MM.1S (cell line): ENCODE results near the gene PGBD5.

Source experiments
- DNase-seq: peaks from one replicate; pipeline ENCODE4 v3.0.0-alpha.2; 2015
- H2AFZ ChIP-seq: fragments of 300-600 bp; sonication (generic); 2 replicates; pipeline ENCODE4 v1.6.0; 2016; ENCODE audit warnings: antibody characterized with exemption, low read length
- H3F3A ChIP-seq: fragments of 300-600 bp; sonication (generic); 2 replicates; pipeline ENCODE4 v1.6.1; 2016; ENCODE audit warnings: mild to moderate bottlenecking, antibody characterized with exemption, low read length, moderate library complexity, mixed read lengths; ENCODE audit not compliant: insufficient read depth
- H3K27ac ChIP-seq: fragments of 300-600 bp; sonication (generic); 2 replicates; pipeline ENCODE4 v1.5.1; 2016; ENCODE audit warnings: mild to moderate bottlenecking, low read length
- H3K27me3 ChIP-seq: fragments of 300-600 bp; sonication (generic); replicated peaks from 2 replicates; pipeline ENCODE4 v1.6.0; 2016; ENCODE audit warnings: low read length; ENCODE audit not compliant: insufficient read depth
- H3K36me3 ChIP-seq: fragments of 300-600 bp; sonication (generic); replicated peaks from 2 replicates; pipeline ENCODE4 v1.6.1; 2016; ENCODE audit warnings: mild to moderate bottlenecking, low read length, mixed read lengths; ENCODE audit not compliant: insufficient read depth
- H3K4me1 ChIP-seq: fragments of 300-600 bp; sonication (generic); 2 replicates; pipeline ENCODE4 v1.6.1; 2016; ENCODE audit warnings: low read length, mixed read lengths
- H3K4me2 ChIP-seq: fragments of 300-600 bp; sonication (generic); 2 replicates; pipeline ENCODE4 v1.6.0; 2016; ENCODE audit warnings: low read depth, low read length
- H3K4me3 ChIP-seq: fragments of 300-600 bp; sonication (generic); 2 replicates; pipeline ENCODE4 v1.5.1; 2016; ENCODE audit warnings: low read length, mixed read lengths
- H3K79me2 ChIP-seq: fragments of 300-600 bp; sonication (generic); 2 replicates; pipeline ENCODE4 v1.6.1; 2016; ENCODE audit warnings: mixed run types, low read length, mixed read lengths
- H3K9ac ChIP-seq: fragments of 300-600 bp; sonication (generic); 2 replicates; pipeline ENCODE4 v1.6.1; 2016; ENCODE audit warnings: low read length, mixed read lengths
- H3K9me2 ChIP-seq: fragments of 300-600 bp; sonication (generic); replicated peaks from 2 replicates; pipeline ENCODE4 v1.6.1; 2016; ENCODE audit warnings: mild to moderate bottlenecking, low read length, mixed read lengths; ENCODE audit not compliant: insufficient read depth
- H3K9me3 ChIP-seq: fragments of 300-600 bp; sonication (generic); replicated peaks from 2 replicates; pipeline ENCODE4 v1.6.1; 2016; ENCODE audit warnings: mild to moderate bottlenecking, low read length, mixed read lengths; ENCODE audit not compliant: insufficient read depth
- H4K20me1 ChIP-seq: fragments of 300-600 bp; sonication (generic); 2 replicates; pipeline ENCODE4 v1.6.1; 2016; ENCODE audit warnings: mild to moderate bottlenecking, low read length, moderate library complexity, mixed read lengths; ENCODE audit not compliant: insufficient read depth
- EZH2 ChIP-seq: fragments of 300-600 bp; sonication (generic); optimal IDR thresholded peaks from 2 replicates; pipeline ENCODE3; 2017; ENCODE audit warnings: low read depth, mild to moderate bottlenecking, antibody characterized with exemption, low read length, mixed read lengths
- EZH2phosphoT487 ChIP-seq: fragments of 300-600 bp; sonication (generic); IDR thresholded peaks from 2 replicates; pipeline ENCODE4 v1.6.1; 2018; ENCODE audit warnings: antibody characterized with exemption, low read length
- TF ChIP-seq, protein P1 (sequence below): fragments of 300-600 bp; sonication (generic); IDR thresholded peaks from 2 replicates; pipeline ENCODE4 v1.5.1; 2016; ENCODE audit warnings: antibody characterized with exemption, low read length, mixed read lengths

The PGBD5 gene

DNA sequence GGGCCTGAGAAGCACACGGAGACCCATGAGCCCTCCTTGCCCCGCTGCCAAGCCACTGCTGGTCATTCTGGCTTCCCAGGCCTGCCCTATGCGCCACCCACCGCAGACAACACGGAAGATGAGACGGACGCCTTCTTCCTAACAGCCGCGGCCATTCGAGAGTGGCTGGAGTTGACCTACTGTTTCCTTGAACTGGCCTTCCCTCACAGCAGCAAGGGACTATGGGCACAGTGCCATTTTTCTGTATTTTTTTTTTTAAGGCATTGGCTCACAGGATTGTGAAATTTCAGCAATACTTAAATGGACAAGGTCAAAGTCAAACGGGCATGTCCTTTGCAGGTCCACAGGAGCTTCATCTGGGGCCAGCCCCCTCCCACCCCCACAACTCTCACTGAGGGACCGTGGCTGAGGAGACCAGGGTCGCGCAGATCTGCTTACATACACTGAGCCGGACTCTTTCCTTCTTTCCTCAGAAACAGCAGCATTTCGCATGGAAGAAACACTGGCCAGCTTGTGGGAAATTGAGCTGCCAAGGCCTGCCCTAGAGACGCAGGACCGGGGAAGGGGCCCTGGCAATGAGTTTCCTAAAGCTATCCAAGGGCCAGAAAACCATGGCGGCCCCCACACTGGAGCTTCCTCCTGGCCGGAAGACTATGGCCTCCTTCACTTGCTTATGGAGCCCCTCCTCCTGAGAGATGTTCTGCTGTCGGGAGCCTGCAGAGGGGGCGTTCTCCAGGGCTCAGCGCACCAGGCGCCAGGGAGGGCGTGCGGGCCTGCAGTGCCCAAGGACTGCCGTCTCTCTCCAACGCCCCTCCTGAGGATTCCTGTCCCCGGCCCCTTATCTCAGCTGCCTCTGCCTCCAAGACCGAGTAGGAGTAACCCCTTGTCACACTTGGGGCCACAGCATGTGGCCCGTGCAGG lies 98.9 kb downstream of the PGBD5 start:
- no peaks in the 10 kb centered on the region for H3K4me1 ChIP-seq
- H3K79me2 ChIP-seq: no peaks in the 10 kb centered on the region
- no peaks in the 10 kb centered on the region for H3K9me2 ChIP-seq
- H3K36me3 ChIP-seq: no peaks in the 10 kb centered on the region
- no peaks in the 10 kb centered on the region for H3K27me3 ChIP-seq
- H2AFZ ChIP-seq: no peak overlapping the region
- no peak overlapping the region for H3K27ac ChIP-seq
- H3K9me3 ChIP-seq: no peaks in the 10 kb centered on the region
- no peak overlapping the region for H3K4me3 ChIP-seq
- no peak for DNase-seq
- H3K9ac ChIP-seq: no peak overlapping the region
- TF ChIP-seq, protein P1, sequence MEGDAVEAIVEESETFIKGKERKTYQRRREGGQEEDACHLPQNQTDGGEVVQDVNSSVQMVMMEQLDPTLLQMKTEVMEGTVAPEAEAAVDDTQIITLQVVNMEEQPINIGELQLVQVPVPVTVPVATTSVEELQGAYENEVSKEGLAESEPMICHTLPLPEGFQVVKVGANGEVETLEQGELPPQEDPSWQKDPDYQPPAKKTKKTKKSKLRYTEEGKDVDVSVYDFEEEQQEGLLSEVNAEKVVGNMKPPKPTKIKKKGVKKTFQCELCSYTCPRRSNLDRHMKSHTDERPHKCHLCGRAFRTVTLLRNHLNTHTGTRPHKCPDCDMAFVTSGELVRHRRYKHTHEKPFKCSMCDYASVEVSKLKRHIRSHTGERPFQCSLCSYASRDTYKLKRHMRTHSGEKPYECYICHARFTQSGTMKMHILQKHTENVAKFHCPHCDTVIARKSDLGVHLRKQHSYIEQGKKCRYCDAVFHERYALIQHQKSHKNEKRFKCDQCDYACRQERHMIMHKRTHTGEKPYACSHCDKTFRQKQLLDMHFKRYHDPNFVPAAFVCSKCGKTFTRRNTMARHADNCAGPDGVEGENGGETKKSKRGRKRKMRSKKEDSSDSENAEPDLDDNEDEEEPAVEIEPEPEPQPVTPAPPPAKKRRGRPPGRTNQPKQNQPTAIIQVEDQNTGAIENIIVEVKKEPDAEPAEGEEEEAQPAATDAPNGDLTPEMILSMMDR: no peak
- TF ChIP-seq EZH2phosphoT487 (no peak), EZH2 (no peak)
- H3F3A ChIP-seq: no peaks in the 10 kb centered on the region
- no peaks in the 10 kb centered on the region for H4K20me1 ChIP-seq
- no peak overlapping the region for H3K4me2 ChIP-seq

DNA sequence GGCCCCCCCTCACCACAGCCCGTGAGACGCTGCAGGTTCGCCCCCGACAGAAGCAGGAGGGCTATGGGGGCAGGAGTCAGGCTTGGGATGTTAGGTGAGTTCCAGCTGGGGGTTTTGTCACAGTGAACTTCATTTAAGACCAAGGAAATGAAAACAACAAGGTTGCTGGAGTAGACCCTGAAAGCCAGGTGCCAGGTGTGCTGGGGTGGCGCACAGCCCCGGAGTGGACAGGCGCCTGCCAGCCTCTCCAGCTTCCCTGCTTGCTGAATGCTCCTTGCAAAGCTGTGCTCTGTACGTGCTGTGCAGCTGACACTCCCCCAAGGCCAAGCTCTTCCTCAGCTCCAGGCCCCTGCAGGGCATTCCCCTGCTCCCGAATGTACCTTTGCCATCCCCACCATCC lies 102.4 kb downstream of the PGBD5 start:
- no peak overlapping the region for H3K27ac ChIP-seq
- TF ChIP-seq, protein P1: no peak
- no peak for TF ChIP-seq EZH2
- no peak for TF ChIP-seq EZH2phosphoT487

GRCh38 chr1:230322967-230323547 lies 103.1 kb downstream of the PGBD5 start:
- Histone ChIP-seq H3K4me3 (no peak overlapping the region), H3K36me3 (no peaks in the 10 kb centered on the region), H3K27ac (no peak overlapping the region), H3K4me2 (no peak overlapping the region), H3K79me2 (no peaks in the 10 kb centered on the region), H3K9me3 (no peaks in the 10 kb centered on the region), H3K9ac (no peak overlapping the region), H3F3A (no peaks in the 10 kb centered on the region), H2AFZ (no peak overlapping the region), H3K4me1 (no peaks in the 10 kb centered on the region), H3K9me2 (no peaks in the 10 kb centered on the region), H4K20me1 (no peaks in the 10 kb centered on the region), H3K27me3 (no peaks in the 10 kb centered on the region)
- TF ChIP-seq EZH2 (no peak), EZH2phosphoT487 (no peak)
- TF ChIP-seq, protein P1: no peak
- no peak for DNase-seq

More for the DNA sequence above, 102.4 kb downstream of the PGBD5 start:
- no peaks in the 10 kb centered on the region for H3F3A ChIP-seq
- no peaks in the 10 kb centered on the region for H4K20me1 ChIP-seq
- H3K9me2 ChIP-seq: no peaks in the 10 kb centered on the region
- H3K4me3 ChIP-seq: no peak overlapping the region
- DNase-seq: no peak
- no peaks in the 10 kb centered on the region for H3K36me3 ChIP-seq
- no peak overlapping the region for H3K9ac ChIP-seq
- no peaks in the 10 kb centered on the region for H3K79me2 ChIP-seq
- no peaks in the 10 kb centered on the region for H3K27me3 ChIP-seq
- no peak overlapping the region for H3K4me2 ChIP-seq
- H3K9me3 ChIP-seq: no peaks in the 10 kb centered on the region
- H3K4me1 ChIP-seq: no peaks in the 10 kb centered on the region
- H2AFZ ChIP-seq: no peak overlapping the region
